ACHN (cell line): Measurements from ENCODE around the gene UNC5B.

ENCODE experiments used
- DNase-seq: peaks from one replicate; pipeline ENCODE4 v3.0.0-alpha.2; 2015
- in situ Hi-C: cut with HindIII; loops from 2 replicates; pipeline ENCODE4 v1.10.0; 2017; ENCODE audit warnings: low sequenced_read_pairs, low pct_ligation_motif_present, low pct_unique_long_range_greater_than_20kb

UNC5B gene

GRCh38 chr10:71247414-71247705 lies 35.0 kb downstream of the UNC5B start:
- no peak for DNase-seq
- in situ Hi-C loops, result no loop called here

DNA sequence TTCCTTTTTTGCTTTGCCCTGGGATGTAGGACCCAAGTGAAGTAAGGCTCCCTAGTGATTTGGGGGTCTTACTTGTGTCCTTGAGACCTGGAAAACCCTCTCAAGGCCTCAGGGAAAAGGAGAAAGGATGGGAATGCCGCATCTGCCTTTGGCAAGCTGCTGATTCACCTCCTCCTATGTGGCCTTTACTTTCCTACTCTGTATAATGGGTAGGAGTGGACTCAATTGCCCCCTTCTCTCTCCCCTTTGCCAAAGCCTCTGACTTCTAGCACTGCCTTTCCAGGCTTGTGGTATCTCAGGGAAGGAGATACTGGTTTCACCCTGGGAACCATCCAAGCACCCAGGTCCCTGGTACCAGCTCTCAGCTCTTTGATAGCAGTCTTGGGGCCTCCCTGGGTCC lies 35.4 kb downstream of the UNC5B start:
- in situ Hi-C loops, result no loop called here

GRCh38 chr10:71248210-71248609 lies 35.8 kb downstream of the UNC5B start:
- in situ Hi-C loops, result no loop called here

More for the DNA sequence above, 35.4 kb downstream of the UNC5B start:
- DNase-seq, result no peak

DNA sequence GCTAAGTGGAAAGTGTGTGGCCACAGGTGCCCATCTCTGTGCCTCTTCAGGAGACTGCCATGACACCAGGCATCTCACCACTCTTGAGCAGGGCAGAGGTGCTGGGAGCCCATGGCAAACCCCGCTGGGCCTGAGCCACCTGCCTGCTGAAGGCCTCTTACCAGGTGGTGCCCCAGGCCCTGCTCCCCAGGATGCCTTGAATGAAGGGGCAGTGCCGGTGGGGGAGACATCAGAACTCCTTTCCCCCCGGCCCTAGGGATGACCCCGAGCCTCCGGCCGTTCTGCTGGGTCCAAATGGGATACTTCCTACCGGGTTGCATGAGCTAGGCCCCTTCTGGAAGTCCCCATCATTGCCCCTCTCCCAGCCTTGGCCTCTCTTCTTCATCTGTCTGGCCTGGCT lies 37.6 kb downstream of the UNC5B start:
- in situ Hi-C loops, result no loop called here
- DNase-seq, result no peak

More at GRCh38 chr10:71248210-71248609, 35.8 kb downstream of the UNC5B start:
- no peak for DNase-seq

GRCh38 chr10:71250405-71250804 lies 38.0 kb downstream of the UNC5B start:
- DNase-seq, result no peak
- in situ Hi-C loops, result no loop called here

- no peak for DNase-seq
- in situ Hi-C loops, result no loop called here
These were observed 38.5 kb downstream of the UNC5B start for GRCh38 chr10:71250842-71251241.

DNA sequence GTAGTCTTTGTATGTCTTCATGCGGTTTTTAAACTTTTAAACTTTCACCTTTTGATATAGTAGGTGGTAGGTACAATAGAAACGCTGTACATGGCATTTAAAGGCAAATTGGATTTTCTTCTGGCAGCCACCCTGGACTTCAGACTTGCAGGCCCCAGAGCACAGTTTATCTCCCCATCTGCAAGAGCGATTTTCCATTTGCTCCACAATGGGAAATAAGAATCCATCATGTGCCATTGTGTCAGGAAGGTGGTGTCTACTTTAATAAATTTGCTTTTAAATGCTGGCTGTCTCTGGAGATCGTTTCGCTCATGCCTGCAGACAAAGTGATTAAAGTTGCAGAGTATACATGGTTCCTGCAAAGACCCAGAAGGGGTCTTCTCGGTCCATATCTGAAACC lies 38.9 kb downstream of the UNC5B start:
- in situ Hi-C loops, result no loop called here
- DNase-seq, result no peak

DNA sequence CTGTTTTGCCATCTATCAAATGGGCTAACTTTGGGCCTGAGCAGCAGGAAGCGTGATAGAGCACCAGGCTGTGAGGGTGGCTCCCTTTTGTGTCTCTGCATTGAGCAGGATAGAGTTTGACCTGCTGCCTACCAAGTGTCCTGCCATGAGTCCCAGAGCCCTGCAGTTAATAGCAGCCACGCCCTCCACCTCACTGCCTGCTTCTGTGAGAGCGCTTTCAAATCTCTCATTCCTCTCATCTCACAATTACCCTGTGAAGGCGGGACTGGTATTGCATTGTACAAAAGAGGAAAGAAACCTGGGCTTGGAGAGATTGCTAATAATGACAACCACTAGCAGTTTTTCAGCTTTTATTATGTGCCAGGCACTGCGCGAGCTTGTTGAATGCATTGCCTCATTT lies 39.9 kb downstream of the UNC5B start:
- no peak for DNase-seq
- in situ Hi-C loops, result no loop called here

DNA sequence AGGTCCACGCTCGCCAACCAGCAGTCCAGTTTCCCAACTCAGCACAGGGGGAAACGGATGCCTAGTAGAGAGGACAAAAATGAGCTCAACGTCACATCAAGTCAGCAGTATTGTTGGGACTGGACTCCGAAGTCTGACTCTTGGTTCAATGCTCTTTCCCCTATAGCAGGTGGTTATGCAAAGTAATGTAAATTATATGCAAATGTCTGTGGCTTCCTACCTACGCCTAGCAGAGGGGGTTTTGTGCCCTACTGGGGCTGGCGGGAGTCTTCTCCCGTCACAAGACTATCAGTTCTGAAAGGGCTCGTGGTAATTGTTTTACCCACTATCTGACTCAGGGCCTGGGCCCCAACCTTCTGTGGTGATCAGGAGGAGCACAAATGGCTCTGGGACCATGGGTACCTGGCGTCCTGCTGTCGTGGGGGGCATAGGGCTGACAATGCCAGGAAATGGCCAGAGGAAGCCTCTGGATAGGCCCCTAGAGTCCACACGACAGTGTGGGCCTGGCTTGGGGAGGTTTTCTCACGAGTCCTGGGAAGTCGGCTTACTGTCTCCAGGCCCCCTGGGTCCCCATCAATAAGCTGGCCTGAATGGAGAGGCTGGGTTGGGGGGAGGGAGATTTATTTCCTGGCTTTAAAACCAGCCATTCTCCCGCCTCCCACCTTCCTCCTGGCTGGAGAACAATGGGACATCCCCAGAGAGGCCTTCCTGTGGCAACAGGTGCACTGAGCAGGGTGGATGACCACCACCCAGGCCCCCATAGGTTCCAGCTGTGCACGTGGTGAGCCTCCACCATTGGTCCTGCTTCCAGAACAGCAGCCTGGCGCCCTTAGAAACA lies 41.8 kb downstream of the UNC5B start:
- in situ Hi-C loops, result no loop called here

GRCh38 chr10:71254834-71255549 lies 42.6 kb downstream of the UNC5B start:
- in situ Hi-C loops, result no loop called here
- no peak for DNase-seq

More for the DNA sequence above, 41.8 kb downstream of the UNC5B start:
- no peak for DNase-seq

DNA sequence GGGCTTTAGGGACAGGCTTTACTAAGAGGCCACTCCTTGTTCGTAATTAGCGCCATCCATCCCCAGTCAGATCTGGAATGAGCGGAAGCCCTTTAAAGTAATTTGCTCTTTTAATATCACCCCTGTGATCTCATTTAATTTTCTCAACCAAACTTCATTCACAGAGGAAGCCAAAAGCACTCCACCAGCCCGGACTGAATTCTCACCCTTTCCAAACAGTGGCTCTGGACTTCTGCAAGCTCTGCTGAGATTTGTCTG lies 43.1 kb downstream of the UNC5B start:
- in situ Hi-C loops, result no loop called here

GRCh38 chr10:71255808-71256660 lies 43.7 kb downstream of the UNC5B start:
- in situ Hi-C loops, result no loop called here
- DNase-seq, result no peak

More for the DNA sequence above, 43.1 kb downstream of the UNC5B start:
- DNase-seq, result no peak

DNA sequence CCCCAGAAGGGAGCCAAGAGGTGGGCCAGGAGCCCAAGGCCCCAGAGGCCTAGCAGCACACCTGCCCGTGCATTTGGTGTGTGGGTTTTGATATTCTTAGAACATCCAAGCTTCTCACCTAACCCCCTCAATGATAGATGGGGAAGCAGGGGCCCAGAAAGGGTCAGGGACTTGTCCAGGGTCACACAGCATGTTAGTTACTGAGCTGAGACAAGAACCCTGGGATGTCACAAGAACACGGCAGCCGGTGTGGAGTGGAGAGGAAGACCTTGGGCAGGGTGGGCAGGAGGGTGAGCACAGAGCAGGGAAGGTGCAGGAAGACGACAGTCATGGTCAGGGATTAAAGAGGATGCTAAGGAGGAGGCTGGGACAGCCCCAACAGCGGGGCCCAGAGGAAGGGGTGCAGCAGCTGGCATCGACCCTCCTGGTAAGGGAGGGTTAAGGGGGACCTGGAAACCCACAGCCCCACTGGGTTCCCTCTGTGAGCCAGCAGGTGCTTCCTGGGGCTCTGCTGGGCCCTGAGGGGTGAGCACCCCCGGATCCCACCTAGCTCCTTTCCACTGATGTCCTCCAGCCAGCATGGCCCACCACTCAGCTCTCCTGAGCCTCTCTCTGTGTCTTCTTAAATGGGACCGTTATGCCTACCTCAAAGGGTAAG lies 44.4 kb downstream of the UNC5B start:
- no peak for DNase-seq
- in situ Hi-C loops, result no loop called here

- in situ Hi-C loops, result no loop called here
- no peak for DNase-seq
These were observed 45.1 kb downstream of the UNC5B start for GRCh38 chr10:71257319-71257997.

DNA sequence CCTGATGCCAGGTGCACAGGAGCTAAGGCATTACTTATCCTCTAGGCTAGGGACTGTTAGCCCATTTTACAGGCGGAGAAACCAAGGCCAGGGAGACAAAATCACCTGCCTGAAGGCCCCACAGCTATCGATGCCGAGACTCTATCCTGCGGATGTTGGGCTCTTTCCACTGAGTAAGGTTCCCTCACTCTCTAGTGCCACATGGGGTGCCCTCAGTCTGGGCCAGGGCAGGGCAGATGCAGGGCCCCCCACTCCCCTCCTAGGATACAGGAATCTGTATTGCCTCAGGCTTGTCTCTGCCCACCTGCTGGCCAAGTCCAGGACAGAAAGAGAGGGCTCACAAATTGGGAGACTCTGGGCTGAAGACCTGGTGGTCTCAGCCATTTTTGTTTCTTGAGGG lies 45.7 kb downstream of the UNC5B start:
- in situ Hi-C loops, result no loop called here

GRCh38 chr10:71258446-71259145 lies 46.2 kb downstream of the UNC5B start:
- no peak for DNase-seq
- in situ Hi-C loops, result no loop called here

More for the DNA sequence above, 45.7 kb downstream of the UNC5B start:
- no peak for DNase-seq

GRCh38 chr10:71259282-71259681 lies 46.9 kb downstream of the UNC5B start:
- DNase-seq, result no peak
- in situ Hi-C loops, result no loop called here
